Measurements from ENCODE around the gene MTMR12. TPM values are rescaled to one million over a fixed set of nuclear protein-coding genes. Genes with fewer than 3 reads are reported as not detected.

MTMR12 gene
- total and polyA plus RNA-seq, 2 donors (not counting 3 experiments of a cell fraction or from before 2014, with no cell fraction given), result 18.2 to 38.6 TPM

GRCh38 chr5:32303755-32304120, 9.0 kb downstream of the MTMR12 start:
- no peak for FAIRE-seq
- POLR2A ChIA-PET, result interaction anchor here (0.7 kb wide), 1 partner anchor 30 kb away, joined by 8 read pairs; no protein-coding TSS in a partner anchor
- dilution Hi-C loops (cut with MboI; ENCODE audit: extremely low pct_ligation_motif_present, low sequenced_read_pairs), result no loop called here

More at GRCh38 chr5:32303755-32304120, 9.0 kb downstream of the MTMR12 start:
- H3K4me1 ChIP-seq (ENCODE audit: control insufficient read depth, extremely low read depth, insufficient read depth, low read length), result peaks cover 7% of the 10 kb centered on the region
- BruUV-seq (replicated peaks), result no TSS peak
- H3K27ac ChIP-seq (ENCODE audit: insufficient read depth, low read depth, low read length), result no peak overlapping the region
- H3K9me3 ChIP-seq (replicated peaks; ENCODE audit: control insufficient read depth, insufficient read depth, low read length), result no peaks in the 10 kb centered on the region
- CTCF ChIA-PET, result no interaction called here
- H3K79me2 ChIP-seq (ENCODE audit: control insufficient read depth, insufficient read depth, low read length), result peaks cover 77% of the 10 kb centered on the region
- DNase-seq (ENCODE audit: low read depth, low spot score), result no peak
- H3K36me3 ChIP-seq (ENCODE audit: control insufficient read depth in 2 of 2, extremely low read depth in 1 of 2, insufficient read depth in 2 of 2, low read length in 2 of 2), result no peaks in the 10 kb centered on the region
- H4K20me1 ChIP-seq (replicated peaks; ENCODE audit: control insufficient read depth, extremely low read depth, insufficient read depth, low read length), result peaks cover 5% of the 10 kb centered on the region
- intact Hi-C loops (cut with micrococcal nuclease), result no loop called here
- H3K4me3 ChIP-seq (replicated peaks in 1 of 3; ENCODE audit: insufficient read depth in 1 of 3, low read depth in 1 of 3, low read length in 3 of 3), result no peak overlapping the region
- H3K9ac ChIP-seq (replicated peaks; ENCODE audit: extremely low read depth, insufficient read depth, low read length), result no peak overlapping the region
- no peaks in the 10 kb centered on the region for H3K27me3 ChIP-seq (ENCODE audit: control insufficient read depth in 2 of 2, insufficient read depth in 2 of 2, low read length in 2 of 2)
- H2AFZ ChIP-seq (ENCODE audit: low read depth, low read length), result no peak overlapping the region
- no peaks in the 10 kb centered on the region for H3K9me1 ChIP-seq (replicated peaks; ENCODE audit: control insufficient read depth, extremely low read depth, insufficient read depth, low read length)
- TF ChIP-seq JUN (IDR thresholded peaks at IDR 0.05; ENCODE audit: borderline replicate concordance, insufficient read depth, insufficient read length, low read depth) (no peak), EZH2 (IDR thresholded peaks at IDR 0.05; ENCODE audit: borderline replicate concordance, low read depth, low read length, severe bottlenecking) (no peak), GATA2 (IDR thresholded peaks at IDR 0.05; ENCODE audit: insufficient read depth, insufficient read length, low read depth, low read length) (no peak), MYC (IDR thresholded peaks at IDR 0.05; ENCODE audit: low read depth, low read length) (no peak), CTCF (IDR thresholded peaks at IDR 0.05; ENCODE audit: extremely low read depth in 1 of 2, insufficient read depth in 1 of 2, low read depth in 1 of 2, low read length in 2 of 2) (no peak), POLR2A (IDR thresholded peaks at IDR 0.05; ENCODE audit: low read depth, low read length) (no peak), POLR2AphosphoS5 (IDR thresholded peaks at IDR 0.05; ENCODE audit: insufficient read depth, low read depth, low read length) (no peak), FOS (IDR thresholded peaks at IDR 0.05; ENCODE audit: borderline replicate concordance, insufficient read depth, low read length) (no peak), MAX (IDR thresholded peaks at IDR 0.05; ENCODE audit: insufficient read depth, insufficient read length) (no peak)
- H3K4me2 ChIP-seq (ENCODE audit: insufficient read depth, low read length), result no peak overlapping the region
